Femur (tissue), 1 donor: ENCODE data around the gene ZNF799.
"Not testable (repeated sequence)": the region's sequence is repeated elsewhere in the genome, so short reads cannot be mapped to it uniquely, and the experiment has no call there.

Experiments
- DNase-seq: peaks from one replicate; pipeline ENCODE4 v3.0.0-alpha.2; 2017

ZNF799 gene

GRCh38 chr19:12362236-12362635 is 38.8 kb downstream of the ZNF799 start:
- DNase-seq: not testable (repeated sequence)

- DNase-seq: no peak
Observed at GRCh38 chr19:12353375-12353774, 47.7 kb downstream of the ZNF799 start.

- no peak for DNase-seq
Observed at GRCh38 chr19:12350890-12351197, 50.2 kb downstream of the ZNF799 start.

- DNase-seq: no peak
Observed at GRCh38 chr19:12350185-12350889, 50.7 kb downstream of the ZNF799 start.

- no peak for DNase-seq
Observed at GRCh38 chr19:12346896-12347295, 54.2 kb downstream of the ZNF799 start.

- no peak for DNase-seq
Observed at GRCh38 chr19:12345197-12345596, 55.9 kb downstream of the ZNF799 start.
